HepG2 (cell line): ENCODE data around the gene GRM4. TPM values are rescaled to one million over a fixed set of nuclear protein-coding genes. Genes with fewer than 3 reads are reported as not detected.

Experiments used
- ARHGAP35 ChIP-seq: sonication (generic); formaldehyde crosslinking; IDR thresholded peaks from 2 replicates; pipeline ENCODE4 v1.9.0; 2022; ENCODE audit warnings: mild to moderate bottlenecking, inconsistent platforms, moderate library complexity, missing genetic modification reagents, borderline replicate concordance
- ARNTL ChIP-seq: sonication (generic); formaldehyde crosslinking; IDR thresholded peaks from 2 replicates; pipeline ENCODE4 v1.4.0; 2020; ENCODE audit warnings: mild to moderate bottlenecking, missing genetic modification reagents
- HMG20A ChIP-seq: IDR thresholded peaks from 2 replicates; pipeline ENCODE4 v1.6.1; 2016; ENCODE audit warnings: borderline replicate concordance
- HNRNPUL1 ChIP-seq: fragments of 200-400 bp; formaldehyde crosslinking; IDR thresholded peaks from 2 replicates; pipeline ENCODE4 v1.6.1; 2017; ENCODE audit warnings: low read depth, mild to moderate bottlenecking, low read length, moderate library complexity
- KAT8 ChIP-seq: IDR thresholded peaks from 2 replicates; pipeline ENCODE4 v1.6.1; 2016; ENCODE audit warnings: missing genetic modification reagents, missing compliant biosample characterization
- MIXL1 ChIP-seq: IDR thresholded peaks from 2 replicates; pipeline ENCODE4 v1.6.1; 2016
- MTA3 ChIP-seq: sonication (generic); formaldehyde crosslinking; IDR thresholded peaks from 2 replicates; pipeline ENCODE4 v1.4.0; 2020; ENCODE audit warnings: missing genetic modification reagents
- NFE2L1 ChIP-seq: sonication (generic); formaldehyde crosslinking; IDR thresholded peaks from 2 replicates; pipeline ENCODE4 v1.4.0; 2020; ENCODE audit warnings: missing genetic modification reagents, mild to moderate bottlenecking, borderline replicate concordance
- NFYC ChIP-seq: IDR thresholded peaks from 2 replicates; pipeline ENCODE4 v1.6.1; 2016; ENCODE audit warnings: missing genetic modification reagents, missing compliant biosample characterization
- NR2F2 ChIP-seq: IDR thresholded peaks from 2 replicates; pipeline ENCODE4 v1.6.1; 2012; ENCODE audit warnings: low read depth, inconsistent platforms, borderline replicate concordance
- PHF20 ChIP-seq: sonication (generic); formaldehyde crosslinking; IDR thresholded peaks from 2 replicates; pipeline ENCODE4 v1.5.0; 2020; ENCODE audit warnings: mild to moderate bottlenecking, missing genetic modification reagents
- SAP130 ChIP-seq: IDR thresholded peaks from 2 replicates; pipeline ENCODE4 v1.6.1; 2016; ENCODE audit warnings: low read depth
- SSRP1 ChIP-seq: IDR thresholded peaks from 2 replicates; pipeline ENCODE4 v1.6.1; 2016; ENCODE audit warnings: control low read depth
- TBX3 ChIP-seq: fragments of 450-650 bp; IDR thresholded peaks from 2 replicates; pipeline ENCODE4 v1.6.1; 2017; ENCODE audit warnings: antibody characterized with exemption, mild to moderate bottlenecking, inconsistent platforms, borderline replicate concordance
- ZHX1 ChIP-seq: sonication (generic); formaldehyde crosslinking; IDR thresholded peaks from 2 replicates; pipeline ENCODE4 v1.8.1; 2022; ENCODE audit warnings: low read depth, mild to moderate bottlenecking, missing genetic modification reagents
- ZMYM4 ChIP-seq: sonication (generic); formaldehyde crosslinking; IDR thresholded peaks from 2 replicates; pipeline ENCODE4 v1.8.1; 2023; ENCODE audit warnings: mild to moderate bottlenecking, missing genetic modification reagents
- ZNF274 ChIP-seq: sonication (generic); formaldehyde crosslinking; IDR thresholded peaks from 2 replicates; pipeline ENCODE4 v1.5.1; 2020; ENCODE audit warnings: mild to moderate bottlenecking, missing genetic modification reagents
- ZNF382 ChIP-seq: sonication (generic); formaldehyde crosslinking; IDR thresholded peaks from 2 replicates; pipeline ENCODE4 v1.5.0; 2020; ENCODE audit warnings: missing genetic modification reagents, mild to moderate bottlenecking, borderline replicate concordance
- ZNF510 ChIP-seq: sonication (generic); formaldehyde crosslinking; IDR thresholded peaks from 2 replicates; pipeline ENCODE4 v1.4.0; 2020; ENCODE audit warnings: low read depth, mild to moderate bottlenecking, missing genetic modification reagents
- ZNF530 ChIP-seq: sonication (generic); formaldehyde crosslinking; IDR thresholded peaks from 2 replicates; pipeline ENCODE4 v1.5.0; 2020; ENCODE audit warnings: low read depth, mild to moderate bottlenecking, missing genetic modification reagents
- ZNF629 ChIP-seq: sonication (generic); formaldehyde crosslinking; conservative IDR thresholded peaks from 2 replicates; pipeline ENCODE4 v1.5.0; 2020; ENCODE audit warnings: missing genetic modification reagents
- ZNF703 ChIP-seq: sonication (generic); formaldehyde crosslinking; IDR thresholded peaks from 2 replicates; pipeline ENCODE4 v1.5.1; 2020; ENCODE audit warnings: missing genetic modification reagents, mild to moderate bottlenecking, moderate library complexity, borderline replicate concordance
- ZNF747 ChIP-seq: sonication (generic); formaldehyde crosslinking; IDR thresholded peaks from 2 replicates; pipeline ENCODE4 v1.8.1; 2023; ENCODE audit warnings: missing genetic modification reagents, mild to moderate bottlenecking, borderline replicate concordance
- polyA plus RNA-seq, 8 experiments: library from polyadenylated mRNA; depleted of rRNA in 3 of 8; stranded (reverse) in 7 of 8; unstranded in 1 of 8; fragments of >200 nt; fragmentation: Illumina TruSeq in 4 of 8; extraction: Trizol in 4 of 8; gene quantifications; 2 replicates each; pipeline versions ENCODE4 v1.2.1 to v1.2.3, GENCODE V29; 2011 to 2016; ENCODE audit warnings: low read depth in 4 of 8, missing spikeins in 1 of 8, mixed read lengths in 1 of 8; ENCODE audit not compliant: insufficient read depth in 1 of 8
- total RNA-seq, 5 experiments: library from RNA; depleted of rRNA; stranded (reverse); fragments of >200 nt; fragmentation: Illumina TruSeq; extraction: Trizol; gene quantifications; 2 replicates each; pipeline ENCODE4 v1.2.3, GENCODE V29; 2016; ENCODE audit warnings: low read depth in 1 of 5
- TF ChIP-seq, protein P1 (sequence below): sonication (generic); formaldehyde crosslinking; IDR thresholded peaks from 2 replicates; pipeline ENCODE4 v1.8.0; 2022; ENCODE audit warnings: mild to moderate bottlenecking, missing genetic modification reagents; ENCODE audit not compliant: insufficient replicate concordance
- TF ChIP-seq, protein P2 (sequence below): sonication (generic); formaldehyde crosslinking; IDR thresholded peaks from 2 replicates; pipeline ENCODE4 v1.4.0; 2020; ENCODE audit warnings: mild to moderate bottlenecking, missing genetic modification reagents

GRM4 gene
- total and polyA plus RNA-seq, 2 of the 13 experiments (the other 11 are each of a cell fraction or from before 2014, with no cell fraction given): not detected

- TF ChIP-seq, protein P1, sequence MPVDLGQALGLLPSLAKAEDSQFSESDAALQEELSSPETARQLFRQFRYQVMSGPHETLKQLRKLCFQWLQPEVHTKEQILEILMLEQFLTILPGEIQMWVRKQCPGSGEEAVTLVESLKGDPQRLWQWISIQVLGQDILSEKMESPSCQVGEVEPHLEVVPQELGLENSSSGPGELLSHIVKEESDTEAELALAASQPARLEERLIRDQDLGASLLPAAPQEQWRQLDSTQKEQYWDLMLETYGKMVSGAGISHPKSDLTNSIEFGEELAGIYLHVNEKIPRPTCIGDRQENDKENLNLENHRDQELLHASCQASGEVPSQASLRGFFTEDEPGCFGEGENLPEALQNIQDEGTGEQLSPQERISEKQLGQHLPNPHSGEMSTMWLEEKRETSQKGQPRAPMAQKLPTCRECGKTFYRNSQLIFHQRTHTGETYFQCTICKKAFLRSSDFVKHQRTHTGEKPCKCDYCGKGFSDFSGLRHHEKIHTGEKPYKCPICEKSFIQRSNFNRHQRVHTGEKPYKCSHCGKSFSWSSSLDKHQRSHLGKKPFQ (CRISPR knock-in tag): no peak
- no peak for TF ChIP-seq ZHX1 (CRISPR knock-in tag)
- TF ChIP-seq ZNF747 (CRISPR knock-in tag): peak; percentile 64
- no peak for TF ChIP-seq ARHGAP35 (CRISPR knock-in tag)
- TF ChIP-seq ZNF530: no peak
- TF ChIP-seq NFE2L1: no peak
- TF ChIP-seq ZNF382 (CRISPR knock-in tag): no peak
- no peak for TF ChIP-seq ZNF510 (CRISPR knock-in tag)
- TF ChIP-seq, protein P2, sequence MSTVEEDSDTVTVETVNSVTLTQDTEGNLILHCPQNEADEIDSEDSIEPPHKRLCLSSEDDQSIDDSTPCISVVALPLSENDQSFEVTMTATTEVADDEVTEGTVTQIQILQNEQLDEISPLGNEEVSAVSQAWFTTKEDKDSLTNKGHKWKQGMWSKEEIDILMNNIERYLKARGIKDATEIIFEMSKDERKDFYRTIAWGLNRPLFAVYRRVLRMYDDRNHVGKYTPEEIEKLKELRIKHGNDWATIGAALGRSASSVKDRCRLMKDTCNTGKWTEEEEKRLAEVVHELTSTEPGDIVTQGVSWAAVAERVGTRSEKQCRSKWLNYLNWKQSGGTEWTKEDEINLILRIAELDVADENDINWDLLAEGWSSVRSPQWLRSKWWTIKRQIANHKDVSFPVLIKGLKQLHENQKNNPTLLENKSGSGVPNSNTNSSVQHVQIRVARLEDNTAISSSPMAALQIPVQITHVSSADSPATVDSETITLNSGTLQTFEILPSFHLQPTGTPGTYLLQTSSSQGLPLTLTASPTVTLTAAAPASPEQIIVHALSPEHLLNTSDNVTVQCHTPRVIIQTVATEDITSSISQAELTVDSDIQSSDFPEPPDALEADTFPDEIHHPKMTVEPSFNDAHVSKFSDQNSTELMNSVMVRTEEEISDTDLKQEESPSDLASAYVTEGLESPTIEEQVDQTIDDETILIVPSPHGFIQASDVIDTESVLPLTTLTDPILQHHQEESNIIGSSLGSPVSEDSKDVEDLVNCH: no peak
- TF ChIP-seq TBX3: peak; percentile 95
- no peak for TF ChIP-seq HNRNPUL1
- TF ChIP-seq ZMYM4 (CRISPR knock-in tag): peak; percentile 80
- TF ChIP-seq HMG20A (CRISPR knock-in tag): peak; percentile 100
- TF ChIP-seq MTA3: no peak
- no peak for TF ChIP-seq ZNF274 (CRISPR knock-in tag)
- peak; percentile 91 for TF ChIP-seq SAP130
- peak; percentile 96 for TF ChIP-seq NR2F2
- peak; percentile 95 for TF ChIP-seq MIXL1
- peak; percentile 30; the same call in 1 of the 2 replicates for TF ChIP-seq PHF20
- TF ChIP-seq SSRP1: peak; percentile 82
- peak; percentile 89 for TF ChIP-seq ARNTL (CRISPR knock-in tag)
- peak; percentile 99 for TF ChIP-seq ZNF703 (CRISPR knock-in tag)
- TF ChIP-seq ZNF629: no peak; the same call in 1 of the 2 replicates
- peak; percentile 44; the same call in 1 of the 2 replicates for TF ChIP-seq NFYC
- peak; percentile 90 for TF ChIP-seq KAT8 (CRISPR knock-in tag)
Observed at GRCh38 chr6:33988121-33989015, 157.5 kb downstream of the GRM4 start (continued).
